Motor neuron (in vitro differentiated cells): Measurements from ENCODE around the gene SLC49A3. TPM values are rescaled to one million over a fixed set of nuclear protein-coding genes. Genes with fewer than 3 reads are reported as not detected.
A peak's percentile ranks its signal among the peaks of the same experiment; 100 is the strongest.

ENCODE experiments used
- ATAC-seq, 8 experiments: fragments of 200-7000 bp; cut with Tn5 transposase; replicated peaks in 6 of 8; 2 replicates each; pipeline ENCODE4 v1.8.0; 2021; ENCODE audit warnings: mild to moderate bottlenecking in 8 of 8, moderate library complexity in 8 of 8
- H3K27ac ChIP-seq, 2 donors: fragments of 250-450 bp; sonication (Bioruptor Pico); 2 replicates each; pipeline ENCODE4 v1.9.0; 2021; ENCODE audit warnings: antibody characterized with exemption in 2 of 2, mild to moderate bottlenecking in 2 of 2, moderate library complexity in 1 of 2
- H3K4me1 ChIP-seq, 2 donors: fragments of 250-450 bp; sonication (Bioruptor Pico); replicated peaks in 1 of 2; 2 replicates each; pipeline ENCODE4 v1.6.1; 2021; ENCODE audit warnings: antibody characterized with exemption in 2 of 2, mild to moderate bottlenecking in 2 of 2, moderate library complexity in 1 of 2
- H3K4me3 ChIP-seq, 5 donors: fragments of 250-450 bp; sonication (Bioruptor Pico); 2 replicates each; pipeline ENCODE4 v1.9.0; 2021; ENCODE audit warnings: antibody characterized with exemption in 5 of 5, mild to moderate bottlenecking in 5 of 5, moderate library complexity in 4 of 5
- WGBS, 10 experiments: fragments of 450-650 bp; shearing (Covaris generic); methylation state at CpG; one replicate each; pipeline ENCODE4 v1.0.0; 2022; 5-methylcytosine and 5-hydroxymethylcytosine counted together
- in situ Hi-C, 9 experiments: fragments of 400-800 bp; cut with MboI; loops; one replicate each; pipeline ENCODE4 v1.15.0; 2021; ENCODE audit warnings: low sequenced_read_pairs in 9 of 9, low pct_unique_long_range_greater_than_20kb in 2 of 9; ENCODE audit not compliant: unreplicated experiment in 9 of 9
- total RNA-seq, 8 experiments: library from RNA; unstranded; fragments of 300-600 nt; gene quantifications; 2 replicates each; pipeline versions ENCODE4 v1.2.3 to v1.2.4, GENCODE V29; 2022

SLC49A3 gene
- total RNA-seq, 8 experiments from 2014 or later, result 0.13 to 1.7 (median 0.37) TPM; not detected in 2

- H3K4me1 ChIP-seq, result peaks cover 13 to 15% of the 10 kb centered on the region in 2 donors
- peak overlapping the region; percentile 46 to 72 (median 56) for H3K4me3 ChIP-seq
- in situ Hi-C loops, result no loop called here
- no peak overlapping the region for H3K27ac ChIP-seq
- 67 to 95% (median 75%) methylated on average over 1 to 10 of the region's 20 CpGs; no CpG with 5 or more reads in 6 of the 10 experiments for WGBS, 10 experiments
- peak in 1 of 8 experiments; percentile 7 for ATAC-seq
These were observed 25.9 kb downstream of the SLC49A3 start for GRCh38 chr4:663046-663437.

GRCh38 chr4:661881-662761, 26.8 kb downstream of the SLC49A3 start:
- no peak overlapping the region for H3K4me3 ChIP-seq
- no peak for ATAC-seq
- in situ Hi-C loops, result no loop called here
- H3K27ac ChIP-seq, result no peak overlapping the region
- peaks cover 13 to 15% of the 10 kb centered on the region in 2 donors for H3K4me1 ChIP-seq
- WGBS, 10 experiments, result 88 to 100% (median 98%) methylated on average over 2 to 12 of the region's 42 CpGs; no CpG with 5 or more reads in 2 of the 10 experiments

- no peak for ATAC-seq
- Histone ChIP-seq H3K4me3 (no peak overlapping the region), H3K4me1 (peaks cover 12 to 17% of the 10 kb centered on the region in 2 donors), H3K27ac (no peak overlapping the region)
- in situ Hi-C loops, result no loop called here
- 27 to 86% (median 61%) methylated on average over 1 to 3 of the region's 3 CpGs; no CpG with 5 or more reads in 4 of the 10 experiments for WGBS, 10 experiments
These were observed 27.7 kb downstream of the SLC49A3 start for GRCh38 chr4:661231-661630.

DNA sequence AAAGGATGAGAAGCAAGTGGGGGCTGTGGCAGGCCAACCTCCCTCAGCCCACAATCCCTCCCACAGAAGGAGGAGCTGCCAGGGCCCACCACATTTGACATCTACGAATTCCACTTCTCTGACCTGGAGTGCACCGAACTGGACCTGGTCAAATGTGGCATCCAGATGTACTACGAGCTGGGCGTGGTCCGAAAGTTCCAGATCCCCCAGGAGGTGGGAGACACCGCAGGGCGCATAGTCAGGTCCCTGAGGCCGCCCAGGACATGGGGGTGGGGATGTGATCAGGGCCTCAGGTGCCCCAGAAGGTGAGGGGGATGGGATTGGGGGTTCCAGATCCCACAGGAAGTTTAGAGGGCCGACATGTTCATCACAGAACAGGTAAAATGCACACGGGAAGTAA, 28.6 kb downstream of the SLC49A3 start:
- 40 to 90% (median 61%) methylated on average over 1 to 2 of the region's 10 CpGs; no CpG with 5 or more reads in 4 of the 10 experiments for WGBS, 10 experiments

DNA sequence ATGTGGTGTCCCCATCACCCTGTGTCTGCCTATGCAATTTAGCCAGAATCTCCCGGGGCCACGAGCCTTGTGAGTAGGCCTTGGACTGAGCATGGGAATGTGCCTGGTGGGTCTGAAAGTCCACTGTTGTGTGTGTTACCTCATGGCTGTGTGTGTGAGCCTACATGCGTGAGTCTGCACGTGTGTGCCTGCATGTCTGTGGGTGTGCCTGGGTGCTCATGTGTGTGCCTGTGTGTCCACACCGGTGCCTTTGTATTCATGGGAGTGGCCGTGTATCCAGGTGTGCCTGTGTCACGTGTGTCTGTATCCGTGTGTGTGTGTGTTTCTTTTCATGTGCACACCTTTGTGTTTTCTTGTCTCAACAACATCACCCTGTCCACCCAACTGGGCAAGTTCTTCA, 29.1 kb downstream of the SLC49A3 start:
- 0 to 90% (median 80%) methylated on average over 2 to 5 of the region's 8 CpGs; no CpG with 5 or more reads in 4 of the 10 experiments for WGBS, 10 experiments
- H3K4me3 ChIP-seq, result no peak overlapping the region
- peaks cover 7 to 14% of the 10 kb centered on the region in 2 donors for H3K4me1 ChIP-seq
- H3K27ac ChIP-seq, result no peak overlapping the region
- no peak for ATAC-seq
- in situ Hi-C loops, result no loop called here

More for the DNA sequence above, 28.6 kb downstream of the SLC49A3 start:
- in situ Hi-C loops, result no loop called here
- no peak for ATAC-seq
- Histone ChIP-seq H3K4me3 (no peak overlapping the region), H3K27ac (no peak overlapping the region), H3K4me1 (peaks cover 9 to 10% of the 10 kb centered on the region in 2 donors)

- in situ Hi-C loops, result no loop called here
- H3K4me1 ChIP-seq, result peaks cover 3 to 10% of the 10 kb centered on the region in 2 donors
- ATAC-seq, result no peak
- no peak overlapping the region for H3K4me3 ChIP-seq
- WGBS, 10 experiments, result 24 to 100% (median 87%) methylated on average over 1 to 12 of the region's 32 CpGs; no CpG with 5 or more reads in 1 of the 10 experiments
- no peak overlapping the region for H3K27ac ChIP-seq
These were observed 30.0 kb downstream of the SLC49A3 start for GRCh38 chr4:658681-659667.

DNA sequence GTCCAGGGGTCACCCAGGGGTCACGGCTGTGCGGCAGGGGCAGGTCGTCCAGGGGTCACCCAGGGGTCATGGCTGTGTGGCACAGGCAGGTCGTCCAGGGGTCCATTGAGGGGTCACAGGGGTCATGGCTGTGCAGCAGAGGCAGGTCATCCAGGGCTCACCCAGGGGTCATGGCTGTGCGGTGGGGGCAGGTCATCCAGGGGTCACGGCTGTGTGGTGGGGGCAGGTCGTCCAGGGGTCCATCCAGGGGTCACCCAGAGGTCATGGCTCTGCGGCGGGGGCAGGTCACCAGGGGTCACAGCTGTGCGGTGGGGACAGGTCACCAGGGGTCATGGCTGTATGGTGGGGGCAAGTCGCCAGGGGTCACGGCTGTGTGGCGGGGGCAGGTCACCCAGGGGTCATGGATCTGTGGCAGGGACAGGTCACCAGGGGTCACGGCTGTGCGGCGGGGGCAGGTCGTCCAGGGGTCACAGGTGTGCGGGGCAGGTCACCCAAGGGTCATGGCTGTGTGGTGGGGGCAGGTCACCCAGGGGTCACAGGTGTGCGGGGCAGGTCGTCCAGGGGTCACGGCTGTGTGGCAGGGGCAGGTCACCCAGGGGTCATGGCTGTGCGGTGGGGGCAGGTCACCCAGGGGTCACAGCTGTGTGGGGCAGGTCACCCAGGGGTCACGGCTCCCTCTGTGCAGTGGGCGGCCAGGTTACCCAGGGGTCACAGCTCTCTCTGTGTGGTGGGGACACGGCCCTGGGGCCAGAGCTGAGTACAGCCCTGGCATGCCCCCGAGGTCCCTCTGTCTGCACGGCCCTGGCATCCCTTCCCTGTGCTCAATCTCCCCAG, 30.9 kb downstream of the SLC49A3 start:
- peak in 3 of 8 experiments; percentile 4 to 13 (median 7) for ATAC-seq
- 88 to 100% methylated on average over 3 to 5 of the region's 27 CpGs; no CpG with 5 or more reads in 8 of the 10 experiments for WGBS, 10 experiments
- in situ Hi-C loops, result no loop called here
- no peak overlapping the region for H3K27ac ChIP-seq
- peaks cover 3 to 10% of the 10 kb centered on the region in 2 donors for H3K4me1 ChIP-seq
- no peak overlapping the region for H3K4me3 ChIP-seq

DNA sequence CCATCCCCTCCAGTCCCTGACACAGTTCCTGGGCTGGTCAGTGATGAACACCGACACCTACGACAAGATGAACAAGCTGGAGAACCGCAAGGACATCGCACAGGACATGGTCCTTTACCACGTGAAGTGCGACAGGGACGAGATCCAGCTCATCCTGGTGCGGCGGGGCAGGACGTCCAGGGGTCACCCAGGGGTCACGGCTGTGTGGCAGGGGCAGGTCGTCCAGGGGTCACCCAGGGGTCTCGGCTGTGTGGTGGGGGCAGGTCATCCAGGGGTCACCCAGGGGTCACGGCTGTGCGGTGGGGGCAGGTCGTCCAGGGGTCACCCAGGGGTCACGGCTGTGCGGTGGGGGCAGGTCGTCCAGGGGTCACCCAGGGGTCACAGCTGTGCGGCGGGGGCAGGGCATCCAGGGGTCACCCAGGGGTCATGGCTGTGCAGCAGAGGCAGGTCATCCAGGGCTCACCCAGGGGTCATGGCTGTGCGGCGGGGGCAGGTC, 31.6 kb downstream of the SLC49A3 start:
- peaks cover 3 to 11% of the 10 kb centered on the region in 2 donors for H3K4me1 ChIP-seq
- no peak overlapping the region for H3K27ac ChIP-seq
- WGBS, 10 experiments, result no CpG with 5 or more reads among the region's 23 CpGs
- no peak overlapping the region for H3K4me3 ChIP-seq
- in situ Hi-C loops, result no loop called here
- peak in 1 of 8 experiments; percentile 6 for ATAC-seq

DNA sequence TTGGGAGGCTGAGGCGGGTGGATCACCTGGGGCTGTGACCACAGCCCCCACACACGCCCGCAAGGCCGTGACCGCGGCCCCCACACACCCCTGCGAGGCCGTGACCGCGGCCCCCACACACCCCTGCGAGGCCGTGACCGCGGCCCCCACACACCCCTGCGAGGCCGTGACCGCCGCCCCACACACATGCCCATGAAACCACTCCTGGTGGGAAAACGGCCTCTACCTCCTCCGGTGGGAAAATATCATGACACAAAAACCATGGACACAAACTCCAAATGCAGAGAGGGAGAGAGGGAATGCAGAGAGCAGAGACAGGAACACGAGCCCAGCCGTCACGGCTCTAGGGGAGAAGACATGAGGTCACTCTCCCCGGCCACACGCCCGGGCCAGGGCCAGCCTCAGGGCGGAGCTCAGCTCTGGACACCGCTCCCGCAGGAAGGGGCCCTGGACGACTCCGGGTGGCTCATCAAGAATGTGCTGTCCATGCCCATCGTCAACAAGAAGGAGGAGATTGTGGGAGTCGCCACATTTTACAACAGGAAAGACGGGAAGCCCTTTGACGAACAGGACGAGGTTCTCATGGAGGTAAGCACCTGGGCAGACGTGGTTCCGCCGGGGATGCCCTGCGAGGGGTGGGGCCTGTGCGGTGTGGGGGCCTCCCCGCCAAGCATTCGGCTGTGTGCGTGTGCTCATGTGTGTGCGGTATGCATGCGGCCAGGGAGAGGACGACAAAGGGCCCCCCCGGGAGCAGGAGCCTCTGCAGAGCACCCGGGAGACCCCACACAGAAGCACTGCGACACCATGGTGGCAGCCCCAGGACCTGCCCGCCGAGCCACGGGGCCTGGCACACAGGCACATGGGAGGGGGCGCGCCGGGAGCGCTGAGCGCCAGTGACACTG, 32.3 kb downstream of the SLC49A3 start:
- no peak overlapping the region for H3K27ac ChIP-seq
- 20 to 89% (median 78%) methylated on average over 2 to 18 of the region's 58 CpGs; no CpG with 5 or more reads in 4 of the 10 experiments for WGBS, 10 experiments

DNA sequence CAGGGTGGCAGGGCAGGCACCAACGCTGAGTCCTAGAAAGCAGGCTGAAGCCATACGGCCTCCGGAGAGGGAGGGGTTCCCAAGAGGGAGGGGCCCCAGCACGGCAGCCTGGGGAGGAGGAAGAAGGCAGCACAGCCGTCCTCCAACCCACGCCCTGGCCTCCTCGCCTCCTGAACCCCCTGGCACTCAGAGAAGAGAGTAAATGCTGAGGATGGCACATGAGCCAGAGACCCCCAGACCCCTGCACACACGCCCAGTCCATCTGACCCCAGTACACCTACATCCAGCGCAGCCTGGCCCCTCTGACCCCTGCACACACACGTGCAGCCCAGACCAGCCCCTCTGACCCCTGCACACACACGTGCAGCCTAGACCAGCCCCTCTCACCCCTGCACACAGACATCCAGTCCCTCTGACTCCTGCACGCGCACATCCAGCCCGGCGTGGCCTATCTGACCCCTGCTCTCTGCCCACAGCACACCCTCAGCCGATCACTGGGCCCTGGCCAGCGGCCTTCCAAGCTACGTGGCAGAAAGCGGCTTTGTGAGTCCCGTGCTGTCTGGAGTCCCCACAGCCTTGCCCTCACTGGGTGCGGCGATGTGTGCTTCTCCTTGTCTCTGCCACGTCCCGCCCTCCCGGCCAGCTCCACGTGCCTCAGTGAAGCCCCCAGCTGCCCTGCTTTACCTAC, 33.3 kb downstream of the SLC49A3 start:
- ATAC-seq, result peak in 3 of 8 experiments; percentile 26 to 70 (median 58)
- in situ Hi-C loops, result no loop called here
- 20 to 91% (median 68%) methylated on average over 1 to 14 of the region's 26 CpGs; no CpG with 5 or more reads in 2 of the 10 experiments for WGBS, 10 experiments
- Histone ChIP-seq H3K4me1 (peaks cover 3 to 24% of the 10 kb centered on the region in 2 donors), H3K4me3 (no peak overlapping the region), H3K27ac (no peak overlapping the region)

More for the DNA sequence above, 32.3 kb downstream of the SLC49A3 start:
- peaks cover 3 to 15% of the 10 kb centered on the region in 2 donors for H3K4me1 ChIP-seq
- H3K4me3 ChIP-seq, result no peak overlapping the region
- peak in 7 of 8 experiments; percentile 19 to 71 (median 34) for ATAC-seq
- in situ Hi-C loops, result no loop called here
